Measurements from ENCODE around the gene STAG1.

DNA sequence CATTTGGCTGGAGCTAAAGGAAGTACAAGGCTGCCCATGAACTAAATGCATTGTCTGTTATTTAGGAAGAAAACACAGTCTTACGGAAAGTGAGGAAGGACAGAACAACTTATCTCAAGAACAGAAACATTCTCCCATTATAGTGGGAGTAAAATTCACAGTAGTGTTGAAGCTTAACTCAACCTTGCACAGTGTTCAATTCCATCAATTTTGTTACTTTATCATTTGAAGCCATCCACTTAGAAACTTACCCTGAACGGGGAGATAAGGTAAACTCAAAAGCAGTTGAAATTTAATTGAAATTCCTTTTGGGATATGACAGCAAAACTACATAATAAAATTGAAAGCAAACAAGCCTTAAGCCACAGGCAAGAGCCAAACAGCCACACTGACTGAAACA lies 315.1 kb downstream of the STAG1 start:
- TF ChIP-seq, protein P1, sequence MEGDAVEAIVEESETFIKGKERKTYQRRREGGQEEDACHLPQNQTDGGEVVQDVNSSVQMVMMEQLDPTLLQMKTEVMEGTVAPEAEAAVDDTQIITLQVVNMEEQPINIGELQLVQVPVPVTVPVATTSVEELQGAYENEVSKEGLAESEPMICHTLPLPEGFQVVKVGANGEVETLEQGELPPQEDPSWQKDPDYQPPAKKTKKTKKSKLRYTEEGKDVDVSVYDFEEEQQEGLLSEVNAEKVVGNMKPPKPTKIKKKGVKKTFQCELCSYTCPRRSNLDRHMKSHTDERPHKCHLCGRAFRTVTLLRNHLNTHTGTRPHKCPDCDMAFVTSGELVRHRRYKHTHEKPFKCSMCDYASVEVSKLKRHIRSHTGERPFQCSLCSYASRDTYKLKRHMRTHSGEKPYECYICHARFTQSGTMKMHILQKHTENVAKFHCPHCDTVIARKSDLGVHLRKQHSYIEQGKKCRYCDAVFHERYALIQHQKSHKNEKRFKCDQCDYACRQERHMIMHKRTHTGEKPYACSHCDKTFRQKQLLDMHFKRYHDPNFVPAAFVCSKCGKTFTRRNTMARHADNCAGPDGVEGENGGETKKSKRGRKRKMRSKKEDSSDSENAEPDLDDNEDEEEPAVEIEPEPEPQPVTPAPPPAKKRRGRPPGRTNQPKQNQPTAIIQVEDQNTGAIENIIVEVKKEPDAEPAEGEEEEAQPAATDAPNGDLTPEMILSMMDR (IDR thresholded peaks at IDR 0.05; ENCODE audit: insufficient read depth, low read depth, low read length): no peak
- TF ChIP-seq EZH2 (IDR thresholded peaks at IDR 0.05; ENCODE audit: insufficient read depth, low read length): no peak

All from astrocyte (in vitro differentiated cells and primary cell).